IMR-90 (cell line): ENCODE measurements around the gene ZCCHC7. TPM values are rescaled to one million over a fixed set of nuclear protein-coding genes. Genes with fewer than 3 reads are reported as not detected.
A peak's percentile ranks its signal among the peaks of the same experiment; 100 is the strongest.

Experiments
- ATAC-seq: fragments of 200-7000 bp; cut with Tn5 transposase; 2 replicates; pipeline ENCODE4 v1.9.1; 2020; ENCODE audit warnings: low read depth, mild to moderate bottlenecking, moderate library complexity
- BruUV-seq: library from RNA; stranded (reverse); fragments of 400-500 nt; replicated peaks from 2 replicates; lab custom pipeline; 2021; lab: Mats Ljungman, UMichigan
- CTCF ChIA-PET: fragments of 300-600 bp; formaldehyde crosslinking; extraction: SDS; loops from one replicate; lab custom pipeline; 2021; ENCODE audit warnings: antibody characterized with exemption; lab: Yijun Ruan, JAX
- POLR2A ChIA-PET: fragments of 300-600 bp; sonication (Branson Sonifier 250); formaldehyde crosslinking; loops from one replicate; lab custom pipeline; 2022; ENCODE audit warnings: antibody characterized with exemption; ENCODE audit not compliant: unreplicated experiment; lab: Charles Lee
- DNase-seq: peaks from one replicate; pipeline ENCODE4 v3.0.0; 2013
- H2AFZ ChIP-seq: replicated peaks from 2 replicates; pipeline ENCODE3; 2013; ENCODE audit warnings: low read length, mild to moderate bottlenecking; ENCODE audit not compliant: poor library complexity
- H2AK5ac ChIP-seq: 2 replicates; pipeline ENCODE4 v1.6.1; 2013; ENCODE audit warnings: low read depth, low read length, inconsistent platforms
- H2AK9ac ChIP-seq: replicated peaks from 2 replicates; pipeline ENCODE3; 2013; ENCODE audit warnings: mild to moderate bottlenecking, low read depth, low read length, moderate library complexity; ENCODE audit not compliant: poor library complexity
- H2BK120ac ChIP-seq: 2 replicates; pipeline ENCODE4 v1.6.1; 2013; ENCODE audit warnings: low read depth, low read length, inconsistent platforms
- H2BK15ac ChIP-seq: 3 replicates; pipeline ENCODE4 v1.6.1; 2013; ENCODE audit warnings: low read depth, low read length, inconsistent platforms
- H2BK20ac ChIP-seq: 2 replicates; pipeline ENCODE4 v1.6.1; 2013; ENCODE audit warnings: low read depth, mild to moderate bottlenecking, inconsistent platforms, low read length, moderate library complexity
- H2BK5ac ChIP-seq: 2 replicates; pipeline ENCODE4 v1.6.1; 2013; ENCODE audit warnings: mild to moderate bottlenecking, low read depth, low read length, inconsistent platforms; ENCODE audit not compliant: poor library complexity, severe bottlenecking
- H3K14ac ChIP-seq: replicated peaks from 2 replicates; pipeline ENCODE4 v1.6.1; 2013; ENCODE audit warnings: low read depth, low read length, inconsistent platforms
- H3K18ac ChIP-seq: 2 replicates; pipeline ENCODE4 v1.6.1; 2013; ENCODE audit warnings: low read depth, low read length, control low read depth
- H3K23ac ChIP-seq: 2 replicates; pipeline ENCODE4 v1.6.1; 2013; ENCODE audit warnings: low read depth, low read length, inconsistent platforms
- H3K27ac ChIP-seq: 2 replicates; pipeline ENCODE4 v1.5.1; 2013; ENCODE audit warnings: mild to moderate bottlenecking, control low read depth, low read length; ENCODE audit not compliant: insufficient read depth
- H3K27me3 ChIP-seq: 2 replicates; pipeline ENCODE4 v1.6.1; 2013; ENCODE audit warnings: low read length; ENCODE audit not compliant: control insufficient read depth, insufficient read depth
- H3K36me3 ChIP-seq: 2 replicates; pipeline ENCODE4 v1.6.1; 2013; ENCODE audit warnings: low read length, mixed read lengths; ENCODE audit not compliant: control insufficient read depth, insufficient read depth
- H3K4ac ChIP-seq: 2 replicates; pipeline ENCODE4 v1.6.1; 2013; ENCODE audit warnings: low read depth, low read length, inconsistent platforms
- H3K4me1 ChIP-seq: 2 replicates; pipeline ENCODE4 v1.6.1; 2013; ENCODE audit warnings: low read length, mixed read lengths; ENCODE audit not compliant: control insufficient read depth, insufficient read depth
- H3K4me2 ChIP-seq: 2 replicates; pipeline ENCODE4 v1.6.1; 2013; ENCODE audit warnings: low read depth, mild to moderate bottlenecking, control low read depth, low read length, moderate library complexity
- H3K4me3 ChIP-seq: 2 replicates; pipeline ENCODE4 v1.5.1; 2013; ENCODE audit warnings: low read depth, mild to moderate bottlenecking, control low read depth, low read length, moderate library complexity; ENCODE audit not compliant: insufficient read depth
- H3K56ac ChIP-seq: 2 replicates; pipeline ENCODE4 v1.6.1; 2013; ENCODE audit warnings: low read length, inconsistent platforms; ENCODE audit not compliant: insufficient read depth; ENCODE audit errors: extremely low read depth
- H3K79me1 ChIP-seq, 2 experiments: 2 replicates each; pipeline ENCODE4 v1.6.1; 2013; ENCODE audit warnings: low read length in 2 of 2, inconsistent platforms in 1 of 2, low read depth in 1 of 2
- H3K9ac ChIP-seq: 2 replicates; pipeline ENCODE4 v1.6.1; 2013; ENCODE audit warnings: low read depth, low read length, control low read depth
- H3K9me1 ChIP-seq: 2 replicates; pipeline ENCODE4 v1.6.1; 2013; ENCODE audit warnings: low read length, inconsistent platforms; ENCODE audit not compliant: insufficient read depth
- H3K9me3 ChIP-seq: 2 replicates; pipeline ENCODE4 v1.6.1; 2013; ENCODE audit warnings: low read length; ENCODE audit not compliant: control insufficient read depth, insufficient read depth
- H4K20me1 ChIP-seq: 2 replicates; pipeline ENCODE4 v1.6.1; 2013; ENCODE audit warnings: low read length, inconsistent platforms; ENCODE audit not compliant: insufficient read depth
- H4K5ac ChIP-seq: 2 replicates; pipeline ENCODE4 v1.6.1; 2013; ENCODE audit warnings: mild to moderate bottlenecking, low read depth, low read length, control low read depth
- H4K8ac ChIP-seq, 2 experiments: 2 replicates each; pipeline ENCODE4 v1.6.1; 2013; ENCODE audit warnings: low read depth in 2 of 2, low read length in 2 of 2, control low read depth in 1 of 2, inconsistent platforms in 1 of 2
- H4K91ac ChIP-seq: 2 replicates; pipeline ENCODE4 v1.6.1; 2013; ENCODE audit warnings: low read depth, low read length, inconsistent platforms; ENCODE audit not compliant: insufficient read depth
- BHLHE40 ChIP-seq: fragments of 150-350 bp; IDR thresholded peaks from 2 replicates; pipeline ENCODE4 v1.6.1; 2016; ENCODE audit warnings: mild to moderate bottlenecking, low read depth, low read length
- CHD1 ChIP-seq: IDR thresholded peaks from 2 replicates; pipeline ENCODE4 v1.6.1; 2012; ENCODE audit warnings: low read depth, low read length, improper control_type of control experiment
- FOS ChIP-seq: fragments of 150-350 bp; IDR thresholded peaks from 2 replicates; pipeline ENCODE4 v1.6.1; 2016; ENCODE audit warnings: low read depth, low read length
- NFE2L2 ChIP-seq: fragments of 150-350 bp; IDR thresholded peaks from 2 replicates; pipeline ENCODE4 v1.6.1; 2016; ENCODE audit warnings: low read depth, mild to moderate bottlenecking, low read length
- RFX5 ChIP-seq: IDR thresholded peaks from 2 replicates; pipeline ENCODE4 v1.8.0; 2012; ENCODE audit warnings: low read depth, mild to moderate bottlenecking, low read length, moderate library complexity
- SMC3 ChIP-seq: fragments of 150-350 bp; IDR thresholded peaks from 2 replicates; pipeline ENCODE4 v1.6.1; 2016; ENCODE audit warnings: low read depth, mild to moderate bottlenecking, antibody characterized with exemption, low read length, moderate library complexity
- USF2 ChIP-seq: fragments of 150-350 bp; IDR thresholded peaks from 2 replicates; pipeline ENCODE4 v1.6.1; 2017; ENCODE audit warnings: mild to moderate bottlenecking, antibody characterized with exemption, low read length, low read depth
- WGBS, 2 experiments: methylation state at CpG; one replicate each; pipeline versions ENCODE4 v1.1.5 to v1.1.7; 2013; ENCODE audit warnings: missing lambda C conversion rate in 2 of 2; ENCODE audit not compliant: insufficient read length in 1 of 2; ENCODE audit errors: extremely low coverage in 2 of 2; 5-methylcytosine and 5-hydroxymethylcytosine counted together
- dilution Hi-C: fragments of 300-500 bp; cut with HindIII; formaldehyde crosslinking; loops from one replicate; pipeline ENCODE4 v1.14.3; 2018; ENCODE audit warnings: low sequenced_read_pairs; ENCODE audit not compliant: unreplicated experiment
- in situ Hi-C: fragments of 300-500 bp; cut with MboI; formaldehyde crosslinking; loops from 3 replicates; pipeline ENCODE4 v1.14.3; 2019; ENCODE audit warnings: low sequenced_read_pairs, inconsistent platforms, mixed read lengths
- intact Hi-C: fragments of 100-400 bp; cut with micrococcal nuclease; formaldehyde crosslinking; loops from 2 replicates; pipeline ENCODE4 v1.10.0; 2022
- polyA plus RNA-seq, 3 experiments: library from polyadenylated mRNA; depleted of rRNA; stranded (reverse); fragments of >200 nt; gene quantifications; 2 replicates each; pipeline ENCODE4 v1.2.3, GENCODE V29; 2012; ENCODE audit warnings: low replicate concordance in 1 of 3
- total RNA-seq: library from RNA; depleted of rRNA; stranded (reverse); fragments of >200 nt; gene quantifications from 2 replicates; pipeline ENCODE4 v1.2.3, GENCODE V29; 2012

Gene ZCCHC7
- total and polyA plus RNA-seq, 2 of the 4 experiments (the other 2 are of a cell fraction), result 13.6 to 28.7 TPM

GRCh38 chr9:37300620-37301019, 180.2 kb downstream of the ZCCHC7 start:
- no peak overlapping the region for H2AK5ac ChIP-seq
- ChIA-PET CTCF (interaction anchor here (0.6 to 0.9 kb wide), 2 partner anchors 17 to 717 kb away, joined by 3 read pairs; no protein-coding TSS in a partner anchor), POLR2A (no interaction called here)
- no peak overlapping the region for H2BK15ac ChIP-seq
- no peak overlapping the region for H2AFZ ChIP-seq
- H3K14ac ChIP-seq, result no peak overlapping the region
- no peak overlapping the region for H3K9ac ChIP-seq
- H3K23ac ChIP-seq, result no peak overlapping the region
- peak; percentile 49 for DNase-seq
- H2BK120ac ChIP-seq, result no peak overlapping the region
- no peak overlapping the region for H3K4me3 ChIP-seq
- no peak for ATAC-seq
- no peaks in the 10 kb centered on the region for H3K27me3 ChIP-seq
- H3K4me1 ChIP-seq, result no peaks in the 10 kb centered on the region
- H4K5ac ChIP-seq, result no peak overlapping the region
- H3K56ac ChIP-seq, result no peak overlapping the region
- H4K20me1 ChIP-seq, result no peaks in the 10 kb centered on the region
- intact Hi-C loops (no loop called here), dilution Hi-C loops (no loop called here), in situ Hi-C loops (no loop called here)
- H3K27ac ChIP-seq, result no peak overlapping the region
- no peak overlapping the region for H2BK20ac ChIP-seq
- no peak overlapping the region for H2AK9ac ChIP-seq
- H3K9me3 ChIP-seq, result no peaks in the 10 kb centered on the region
- H3K4me2 ChIP-seq, result no peak overlapping the region
- peaks cover 5% of the 10 kb centered on the region for H3K36me3 ChIP-seq
- no peak overlapping the region for H2BK5ac ChIP-seq
- H4K8ac ChIP-seq, result no peak overlapping the region
- no TSS peak for BruUV-seq
- no peaks in the 10 kb centered on the region for H3K9me1 ChIP-seq
- WGBS, 2 experiments, result no CpG with 5 or more reads among the region's 1 CpG
- H4K91ac ChIP-seq, result no peak overlapping the region
- H3K18ac ChIP-seq, result no peak overlapping the region
- peaks cover 5 to 11% of the 10 kb centered on the region in 2 experiments; a peak in 3 of 4 replicates for H3K79me1 ChIP-seq
- no peak for TF ChIP-seq FOS
- TF ChIP-seq SMC3, result no peak
- no peak for TF ChIP-seq RFX5
- TF ChIP-seq BHLHE40, result no peak
- no peak for TF ChIP-seq NFE2L2
- no peak for TF ChIP-seq CHD1
- no peak for TF ChIP-seq USF2
- H3K4ac ChIP-seq, result no peak overlapping the region
